ENCODE results near the gene ZSWIM3. TPM values are rescaled to one million over a fixed set of nuclear protein-coding genes. Genes with fewer than 3 reads are reported as not detected.

The ZSWIM3 gene
- polyA plus RNA-seq, 4 donors, result 4.2 to 5.6 (median 4.9) TPM

DNA sequence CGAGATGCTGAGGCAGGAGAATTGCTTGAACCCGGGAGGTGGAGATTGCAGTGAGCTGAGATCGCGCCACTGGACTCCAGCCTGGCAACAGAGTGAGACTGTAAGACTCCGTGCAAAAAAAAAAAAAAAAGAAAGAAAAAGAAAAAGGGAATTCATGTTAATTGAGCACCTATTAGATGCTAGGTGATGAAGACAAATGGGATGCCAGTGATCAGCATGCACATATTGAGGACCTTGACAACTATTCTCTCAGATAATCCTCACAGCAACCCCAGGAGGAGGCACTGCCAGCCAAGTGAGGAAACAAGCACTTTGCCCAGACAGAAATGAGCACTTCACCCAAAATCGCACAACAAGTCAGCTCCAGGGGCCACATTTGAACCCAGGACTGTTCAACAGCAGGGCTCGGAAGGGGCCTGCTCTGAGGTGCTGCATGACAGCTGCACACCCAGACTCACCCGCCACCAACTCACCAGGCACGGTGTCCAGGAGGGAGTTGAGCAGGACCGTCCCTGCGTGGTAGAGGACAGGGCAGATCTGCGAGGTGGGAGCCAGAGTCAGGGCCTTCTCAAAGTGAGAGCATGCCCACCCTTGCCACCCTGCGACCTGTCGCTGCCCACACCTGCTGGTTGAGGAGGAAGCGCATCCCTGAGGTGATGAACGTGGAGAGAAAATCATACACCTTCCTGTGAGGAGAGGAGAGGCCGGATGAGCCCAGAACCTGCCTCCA is 50.0 kb downstream of the ZSWIM3 start:
- DNase-seq (ENCODE audit: low read depth in 4 of 4, low spot score in 3 of 4), result no peak

DNA sequence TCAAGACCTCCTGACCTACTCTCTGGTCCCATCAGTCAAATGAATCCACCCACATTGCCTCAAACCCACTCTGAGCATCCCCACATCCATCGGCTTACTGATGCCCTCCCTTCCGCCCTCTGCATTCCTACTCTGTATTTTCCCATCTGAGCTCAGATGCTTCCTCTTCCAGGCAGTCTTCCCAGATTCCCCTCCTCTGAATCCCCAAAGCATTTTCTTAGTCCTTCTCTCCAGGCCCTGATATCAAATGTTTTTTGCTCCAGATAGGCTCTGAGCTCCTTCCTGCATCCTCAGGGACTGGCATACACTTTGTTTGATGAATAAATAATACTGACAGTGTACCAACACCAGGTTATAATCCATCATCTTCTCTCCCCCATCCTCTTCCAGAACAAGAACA is 50.7 kb downstream of the ZSWIM3 start:
- no peak for DNase-seq (ENCODE audit: low read depth in 4 of 4, low spot score in 3 of 4)

GRCh38 chr20:45909336-45909808 is 52.0 kb downstream of the ZSWIM3 start:
- no peak for DNase-seq (ENCODE audit: low read depth in 4 of 4, low spot score in 3 of 4)

DNA sequence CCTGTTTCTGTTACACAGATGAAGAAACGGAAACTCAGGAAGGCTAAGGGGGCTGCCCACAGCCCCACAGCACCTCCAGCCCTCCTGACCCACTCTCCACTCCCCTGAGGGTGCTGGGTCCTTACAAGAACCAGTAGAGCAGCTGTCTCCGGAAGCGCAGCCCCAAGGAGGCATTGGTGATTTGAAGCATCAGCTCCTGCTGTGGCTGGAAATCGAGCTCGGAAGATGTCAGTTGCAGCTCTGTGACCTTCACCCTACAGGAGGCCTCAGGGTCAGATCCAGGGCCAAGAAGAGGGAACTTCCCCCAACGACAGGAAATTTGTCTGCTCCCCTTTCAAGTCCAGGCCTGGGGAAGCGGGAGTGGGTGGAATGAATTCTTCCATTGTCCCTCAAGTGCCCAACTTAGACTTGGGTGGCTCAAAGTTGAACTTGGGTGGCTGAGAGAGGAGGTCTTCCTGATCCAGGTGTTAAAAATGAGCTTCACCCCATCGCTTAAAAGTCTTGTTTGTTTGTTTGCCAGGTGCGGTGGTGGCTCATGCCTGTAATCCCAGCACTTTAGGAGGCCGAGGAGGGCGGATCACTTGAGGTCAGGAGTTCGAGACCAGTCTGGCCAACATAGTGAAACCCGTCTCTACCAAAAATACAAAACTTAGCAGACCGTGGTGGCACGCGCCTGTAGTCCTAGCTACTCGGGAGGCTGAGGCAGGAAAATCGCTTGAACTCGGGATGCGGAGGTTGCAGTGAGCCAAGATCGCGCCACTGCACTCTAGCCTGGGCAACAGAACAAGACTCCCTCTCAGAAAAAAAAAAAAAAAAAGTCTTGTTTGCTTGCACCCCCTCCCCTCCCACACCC is 52.6 kb downstream of the ZSWIM3 start:
- DNase-seq (ENCODE audit: low read depth in 4 of 4, low spot score in 3 of 4), result no peak

- DNase-seq (ENCODE audit: low read depth in 4 of 4, low spot score in 3 of 4), result peak in 3 of 4 donors; percentile 86 to 96 (median 94)
Measured at GRCh38 chr20:45910670-45911485, 53.5 kb downstream of the ZSWIM3 start.

- DNase-seq (ENCODE audit: low read depth in 4 of 4, low spot score in 3 of 4), result peak in 1 of 4 donors; percentile 59
Measured at GRCh38 chr20:45911486-45912343, 54.3 kb downstream of the ZSWIM3 start, which contains the start of gene PLTP. PLTP (minus strand) TSS chr20:45912155; CDS start chr20:45911452, 703 bp downstream.

DNA sequence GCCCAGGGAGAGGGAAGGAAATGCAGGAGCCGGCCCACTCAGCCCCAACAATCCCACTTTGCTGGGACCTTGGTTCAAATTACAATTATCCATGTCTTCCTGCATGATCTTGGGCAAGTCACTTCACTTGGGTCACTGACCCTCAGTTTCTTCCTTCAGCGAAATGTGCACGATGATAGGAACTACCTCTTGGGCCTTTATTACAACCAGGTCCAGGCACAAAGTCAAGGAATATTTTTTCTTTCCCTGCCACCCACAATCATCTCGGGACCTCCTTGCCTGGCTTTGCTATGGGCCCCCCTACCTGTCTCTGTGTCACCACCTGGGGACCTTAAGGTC is 54.9 kb downstream of the ZSWIM3 start:
- DNase-seq (ENCODE audit: low read depth in 4 of 4, low spot score in 3 of 4), result no peak

GRCh38 chr20:45913116-45913515 is 55.7 kb downstream of the ZSWIM3 start:
- no peak for DNase-seq (ENCODE audit: low read depth in 4 of 4, low spot score in 3 of 4)

- DNase-seq (ENCODE audit: low read depth in 4 of 4, low spot score in 3 of 4), result no peak
Measured at GRCh38 chr20:45917790-45918141, 60.4 kb downstream of the ZSWIM3 start.

GRCh38 chr20:45918182-45918737 is 60.8 kb downstream of the ZSWIM3 start:
- DNase-seq (ENCODE audit: low read depth in 4 of 4, low spot score in 3 of 4), result peak in 1 of 4 donors; percentile 21

- no peak for DNase-seq (ENCODE audit: low read depth in 4 of 4, low spot score in 3 of 4)
Measured at GRCh38 chr20:45918779-45919537, 61.5 kb downstream of the ZSWIM3 start.

GRCh38 chr20:45919542-45920399 is 62.4 kb downstream of the ZSWIM3 start:
- peak in 3 of 4 donors; percentile 57 to 70 (median 61) for DNase-seq (ENCODE audit: low read depth in 4 of 4, low spot score in 3 of 4)

GRCh38 chr20:45920462-45921336 is 63.3 kb downstream of the ZSWIM3 start:
- DNase-seq (ENCODE audit: low read depth in 4 of 4, low spot score in 3 of 4), result no peak

GRCh38 chr20:45921337-45922189 is 64.1 kb downstream of the ZSWIM3 start:
- DNase-seq (ENCODE audit: low read depth in 4 of 4, low spot score in 3 of 4), result no peak

DNA sequence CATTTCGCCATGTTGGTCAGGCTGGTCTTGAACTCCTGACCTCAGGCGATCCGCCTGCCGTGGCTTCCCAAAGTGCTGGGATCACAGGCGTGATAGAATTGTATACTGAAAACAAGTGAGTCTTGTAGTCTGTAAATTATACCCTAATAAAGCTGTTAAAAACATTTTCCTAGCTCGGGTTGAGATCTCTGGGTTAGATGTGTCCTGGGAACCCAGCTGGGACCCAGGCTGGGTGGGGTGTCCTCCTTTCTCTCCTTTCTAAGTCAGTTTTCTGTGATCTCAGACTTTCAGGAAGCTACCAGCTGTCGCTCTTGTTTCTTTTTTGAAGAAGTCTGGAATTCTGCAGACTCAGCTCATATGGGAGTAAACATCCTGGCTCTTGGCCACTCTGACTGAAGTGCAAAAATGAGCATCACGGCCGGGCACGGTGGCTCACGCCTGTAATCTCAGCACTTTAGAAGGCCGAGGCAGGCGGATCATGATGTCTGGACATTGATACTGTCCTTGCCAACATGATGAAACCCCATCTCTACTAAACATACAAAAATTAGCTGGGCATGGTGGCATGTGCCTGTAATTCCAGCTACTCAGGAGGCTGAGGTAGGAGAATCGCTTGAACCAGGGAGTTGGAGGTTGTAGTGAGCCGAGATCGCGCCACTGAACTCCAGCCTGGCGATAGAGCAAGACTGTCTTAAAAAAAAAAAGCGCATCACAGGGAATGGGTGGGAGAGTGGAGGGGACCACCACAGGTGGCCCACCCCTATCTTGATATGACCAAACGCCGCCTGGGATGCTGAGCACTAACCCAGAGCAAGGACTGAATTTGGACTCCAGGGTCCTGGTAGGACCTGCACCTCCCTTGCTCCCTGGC is 67.2 kb downstream of the ZSWIM3 start:
- peak in 2 of 4 donors; percentile 45 to 59 for DNase-seq (ENCODE audit: low read depth in 4 of 4, low spot score in 3 of 4)
